GM12878 (cell line): Measurements from ENCODE around the gene DLX5.

Experiments
- EZH2 ChIP-seq: IDR thresholded peaks from 2 replicates; pipeline ENCODE4 v1.6.1; 2012; ENCODE audit warnings: low read depth, mild to moderate bottlenecking, control low read depth, inconsistent platforms, low read length, borderline replicate concordance; ENCODE audit not compliant: control insufficient read depth
- HDAC2 ChIP-seq: fragments of 200-600 bp; sonication (generic); IDR thresholded peaks from 2 replicates; pipeline ENCODE4 v1.6.1; 2017
- KDM1A ChIP-seq: fragments of 200-600 bp; sonication (generic); IDR thresholded peaks from 2 replicates; pipeline ENCODE4 v1.6.1; 2016; ENCODE audit warnings: borderline replicate concordance
- LARP7 ChIP-seq: fragments of 450-650 bp; IDR thresholded peaks from 2 replicates; pipeline ENCODE4 v1.6.1; 2017; ENCODE audit warnings: mild to moderate bottlenecking
- MEF2A ChIP-seq: IDR thresholded peaks from 2 replicates; pipeline ENCODE4 v1.6.1; 2011; ENCODE audit warnings: low read depth, mild to moderate bottlenecking, low read length, moderate library complexity; ENCODE audit not compliant: insufficient read depth
- NR2C2 ChIP-seq: IDR thresholded peaks from 2 replicates; pipeline ENCODE4 v1.6.1; 2011; ENCODE audit warnings: borderline replicate concordance, low read depth; ENCODE audit not compliant: control insufficient read depth, insufficient read length
- POLR2A ChIP-seq: IDR thresholded peaks from 2 replicates; pipeline ENCODE4 v1.6.1; 2011; ENCODE audit warnings: low read depth, mild to moderate bottlenecking, low read length
- RFX5 ChIP-seq: IDR thresholded peaks from 2 replicates; pipeline ENCODE4 v1.6.1; 2011; ENCODE audit warnings: low read depth, low read length, improper control_type of control experiment
- SMC3 ChIP-seq: IDR thresholded peaks from 2 replicates; pipeline ENCODE4 v1.6.1; 2011; ENCODE audit warnings: low read length, improper control_type of control experiment, borderline replicate concordance
- SP1 ChIP-seq: IDR thresholded peaks from one replicate; pipeline ENCODE4 v1.6.1; 2011; ENCODE audit warnings: low read depth, low read length
- TF ChIP-seq, protein P1 (sequence below): IDR thresholded peaks from 2 replicates; pipeline ENCODE4 v1.6.1; 2012; ENCODE audit warnings: low read depth, low read length, improper control_type of control experiment
- TF ChIP-seq, protein P2 (sequence below): fragments of 450-650 bp; IDR thresholded peaks from 2 replicates; pipeline ENCODE4 v1.6.1; 2017; ENCODE audit warnings: mild to moderate bottlenecking
- TF ChIP-seq, protein P3 (sequence below), 3 experiments: IDR thresholded peaks in 2 of 3; conservative IDR thresholded peaks in 1 of 3; 2 replicates each; pipeline ENCODE4 v1.5.1; 2011; ENCODE audit warnings: low read depth in 3 of 3, low read length in 3 of 3, mild to moderate bottlenecking in 3 of 3, control low read depth in 2 of 3, moderate library complexity in 2 of 3, inconsistent platforms in 1 of 3, mixed read lengths in 1 of 3; ENCODE audit not compliant: control insufficient read depth in 2 of 3, insufficient read depth in 1 of 3; ENCODE audit errors: extremely low read depth in 1 of 3
- TF ChIP-seq, protein P4 (sequence below): fragments of 150-350 bp; IDR thresholded peaks from 2 replicates; pipeline ENCODE4 v1.6.1; 2016; ENCODE audit warnings: low read depth, low read length

DNA sequence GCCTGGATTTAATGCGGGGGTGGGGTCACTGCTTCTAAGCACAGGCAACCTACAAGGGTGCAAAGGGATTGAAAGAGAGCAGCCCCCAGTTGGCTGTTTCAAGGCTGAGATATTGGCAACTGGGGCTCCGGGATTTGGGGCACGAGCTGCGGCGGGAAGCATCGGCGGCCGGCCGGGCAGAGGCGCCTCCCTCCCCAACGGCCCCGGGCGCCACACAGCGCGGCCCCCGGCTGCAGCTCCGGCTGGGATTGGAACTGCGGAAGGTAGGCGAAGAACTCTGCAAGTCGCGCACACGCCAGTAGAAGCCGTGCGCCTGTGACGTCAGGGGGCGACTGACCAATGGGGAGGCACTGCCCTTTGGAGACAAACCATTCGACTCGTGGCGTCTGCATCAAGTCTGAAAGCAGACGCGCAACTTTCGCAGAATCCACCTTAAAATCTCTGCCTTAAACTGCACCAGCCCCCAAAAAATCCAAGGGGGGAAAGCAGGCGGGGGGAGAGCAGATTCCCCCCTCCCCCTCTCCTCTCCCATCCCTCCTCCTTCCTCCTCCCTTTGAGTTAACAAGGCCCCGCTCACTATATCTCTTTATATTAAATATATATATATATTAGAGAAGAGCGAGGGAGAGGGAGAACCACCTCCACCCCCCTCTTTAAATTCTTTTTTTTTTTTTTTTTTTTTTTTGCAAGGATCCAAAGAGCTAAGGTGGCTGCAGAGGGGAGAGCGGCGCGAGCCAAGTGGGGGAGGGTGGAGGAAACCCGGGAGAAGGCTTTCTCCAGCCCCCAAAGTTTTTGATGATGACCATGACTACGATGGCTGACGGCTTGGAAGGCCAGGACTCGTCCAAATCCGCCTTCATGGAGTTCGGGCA lies 19.2 kb downstream of the DLX5 start, which contains the start of gene DLX6:
- no peak for TF ChIP-seq RFX5
- no peak for TF ChIP-seq POLR2A
- TF ChIP-seq, protein P1, sequence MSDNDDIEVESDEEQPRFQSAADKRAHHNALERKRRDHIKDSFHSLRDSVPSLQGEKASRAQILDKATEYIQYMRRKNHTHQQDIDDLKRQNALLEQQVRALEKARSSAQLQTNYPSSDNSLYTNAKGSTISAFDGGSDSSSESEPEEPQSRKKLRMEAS, result no peak
- no peak for TF ChIP-seq EZH2
- no peak for TF ChIP-seq SP1
- TF ChIP-seq, protein P2, sequence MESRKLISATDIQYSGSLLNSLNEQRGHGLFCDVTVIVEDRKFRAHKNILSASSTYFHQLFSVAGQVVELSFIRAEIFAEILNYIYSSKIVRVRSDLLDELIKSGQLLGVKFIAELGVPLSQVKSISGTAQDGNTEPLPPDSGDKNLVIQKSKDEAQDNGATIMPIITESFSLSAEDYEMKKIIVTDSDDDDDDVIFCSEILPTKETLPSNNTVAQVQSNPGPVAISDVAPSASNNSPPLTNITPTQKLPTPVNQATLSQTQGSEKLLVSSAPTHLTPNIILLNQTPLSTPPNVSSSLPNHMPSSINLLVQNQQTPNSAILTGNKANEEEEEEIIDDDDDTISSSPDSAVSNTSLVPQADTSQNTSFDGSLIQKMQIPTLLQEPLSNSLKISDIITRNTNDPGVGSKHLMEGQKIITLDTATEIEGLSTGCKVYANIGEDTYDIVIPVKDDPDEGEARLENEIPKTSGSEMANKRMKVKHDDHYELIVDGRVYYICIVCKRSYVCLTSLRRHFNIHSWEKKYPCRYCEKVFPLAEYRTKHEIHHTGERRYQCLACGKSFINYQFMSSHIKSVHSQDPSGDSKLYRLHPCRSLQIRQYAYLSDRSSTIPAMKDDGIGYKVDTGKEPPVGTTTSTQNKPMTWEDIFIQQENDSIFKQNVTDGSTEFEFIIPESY, result no peak
- TF ChIP-seq LARP7, result no peak
- no peak for TF ChIP-seq MEF2A
- no peak for TF ChIP-seq KDM1A
- no peak for TF ChIP-seq HDAC2
- TF ChIP-seq, protein P3, sequence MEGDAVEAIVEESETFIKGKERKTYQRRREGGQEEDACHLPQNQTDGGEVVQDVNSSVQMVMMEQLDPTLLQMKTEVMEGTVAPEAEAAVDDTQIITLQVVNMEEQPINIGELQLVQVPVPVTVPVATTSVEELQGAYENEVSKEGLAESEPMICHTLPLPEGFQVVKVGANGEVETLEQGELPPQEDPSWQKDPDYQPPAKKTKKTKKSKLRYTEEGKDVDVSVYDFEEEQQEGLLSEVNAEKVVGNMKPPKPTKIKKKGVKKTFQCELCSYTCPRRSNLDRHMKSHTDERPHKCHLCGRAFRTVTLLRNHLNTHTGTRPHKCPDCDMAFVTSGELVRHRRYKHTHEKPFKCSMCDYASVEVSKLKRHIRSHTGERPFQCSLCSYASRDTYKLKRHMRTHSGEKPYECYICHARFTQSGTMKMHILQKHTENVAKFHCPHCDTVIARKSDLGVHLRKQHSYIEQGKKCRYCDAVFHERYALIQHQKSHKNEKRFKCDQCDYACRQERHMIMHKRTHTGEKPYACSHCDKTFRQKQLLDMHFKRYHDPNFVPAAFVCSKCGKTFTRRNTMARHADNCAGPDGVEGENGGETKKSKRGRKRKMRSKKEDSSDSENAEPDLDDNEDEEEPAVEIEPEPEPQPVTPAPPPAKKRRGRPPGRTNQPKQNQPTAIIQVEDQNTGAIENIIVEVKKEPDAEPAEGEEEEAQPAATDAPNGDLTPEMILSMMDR (IDR thresholded peaks at IDR 0.05 in 2 of 3, conservative IDR thresholded peaks at IDR 0.05 in 1 of 3; ENCODE audit: control insufficient read depth in 2 of 3, extremely low read depth in 1 of 3, insufficient read depth in 1 of 3, low read depth in 3 of 3, low read length in 3 of 3), result no peak
- TF ChIP-seq SMC3, result no peak
- no peak for TF ChIP-seq NR2C2
- TF ChIP-seq, protein P4, sequence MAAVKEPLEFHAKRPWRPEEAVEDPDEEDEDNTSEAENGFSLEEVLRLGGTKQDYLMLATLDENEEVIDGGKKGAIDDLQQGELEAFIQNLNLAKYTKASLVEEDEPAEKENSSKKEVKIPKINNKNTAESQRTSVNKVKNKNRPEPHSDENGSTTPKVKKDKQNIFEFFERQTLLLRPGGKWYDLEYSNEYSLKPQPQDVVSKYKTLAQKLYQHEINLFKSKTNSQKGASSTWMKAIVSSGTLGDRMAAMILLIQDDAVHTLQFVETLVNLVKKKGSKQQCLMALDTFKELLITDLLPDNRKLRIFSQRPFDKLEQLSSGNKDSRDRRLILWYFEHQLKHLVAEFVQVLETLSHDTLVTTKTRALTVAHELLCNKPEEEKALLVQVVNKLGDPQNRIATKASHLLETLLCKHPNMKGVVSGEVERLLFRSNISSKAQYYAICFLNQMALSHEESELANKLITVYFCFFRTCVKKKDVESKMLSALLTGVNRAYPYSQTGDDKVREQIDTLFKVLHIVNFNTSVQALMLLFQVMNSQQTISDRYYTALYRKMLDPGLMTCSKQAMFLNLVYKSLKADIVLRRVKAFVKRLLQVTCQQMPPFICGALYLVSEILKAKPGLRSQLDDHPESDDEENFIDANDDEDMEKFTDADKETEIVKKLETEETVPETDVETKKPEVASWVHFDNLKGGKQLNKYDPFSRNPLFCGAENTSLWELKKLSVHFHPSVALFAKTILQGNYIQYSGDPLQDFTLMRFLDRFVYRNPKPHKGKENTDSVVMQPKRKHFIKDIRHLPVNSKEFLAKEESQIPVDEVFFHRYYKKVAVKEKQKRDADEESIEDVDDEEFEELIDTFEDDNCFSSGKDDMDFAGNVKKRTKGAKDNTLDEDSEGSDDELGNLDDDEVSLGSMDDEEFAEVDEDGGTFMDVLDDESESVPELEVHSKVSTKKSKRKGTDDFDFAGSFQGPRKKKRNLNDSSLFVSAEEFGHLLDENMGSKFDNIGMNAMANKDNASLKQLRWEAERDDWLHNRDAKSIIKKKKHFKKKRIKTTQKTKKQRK, result no peak
